ENCODE data around the gene HMG20A. TPM values are rescaled to one million over a fixed set of nuclear protein-coding genes. Genes with fewer than 3 reads are reported as not detected.

The HMG20A gene
- polyA plus RNA-seq, 3 donors = 11.6 to 26.4 (median 17.7) TPM

DNA sequence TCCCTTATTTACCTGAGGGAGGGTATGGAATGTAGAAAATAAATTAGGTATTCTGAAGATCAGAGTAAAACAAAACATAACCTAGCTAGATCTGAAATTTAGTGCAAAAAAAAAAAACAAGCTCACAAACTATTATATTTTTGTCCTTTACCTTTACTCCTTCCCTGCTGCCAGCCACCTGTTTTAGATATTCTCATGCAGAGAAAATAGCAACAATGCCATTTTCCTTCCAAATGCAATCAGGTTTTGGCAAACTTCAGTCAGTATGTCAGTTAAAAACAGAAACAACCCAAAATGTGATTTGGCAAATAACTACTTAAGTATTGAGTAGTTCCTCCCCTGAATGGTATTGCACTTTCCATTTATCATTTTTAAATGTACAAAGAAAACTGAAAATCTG, 36.6 kb upstream of the HMG20A start:
- Mint-ChIP-seq H3K4me1 (peaks cover 31% of the 10 kb centered on the region), H3K9me3 (peaks cover 0 to 1% (median 0%) of the 10 kb centered on the region in 7 donors), H3K27me3 (ENCODE audit: low read depth in 3 of 3) (peaks cover 0 to 3% (median 0%) of the 10 kb centered on the region in 3 donors), H3K27ac (no peak overlapping the region), H3K4me3 (no peak overlapping the region), H3K36me3 (no peaks in the 10 kb centered on the region)
- Histone ChIP-seq H3K4me3 (replicated peaks in 1 of 3; ENCODE audit: low read depth in 2 of 3, low read length in 3 of 3) (no peak overlapping the region), H3K27me3 (ENCODE audit: control insufficient read depth in 2 of 2, insufficient read depth in 2 of 2, low read length in 2 of 2) (no peaks in the 10 kb centered on the region), H3K4me2 (replicated peaks; ENCODE audit: extremely low read depth, low read length, poor library complexity, severe bottlenecking) (no peak overlapping the region), H2AFZ (ENCODE audit: insufficient read depth, low read depth, low read length, poor library complexity, severe bottlenecking) (no peak overlapping the region), H3K27ac (ENCODE audit: low read depth in 1 of 2, low read length in 2 of 2) (no peak overlapping the region), H3K36me3 (replicated peaks in 1 of 2; ENCODE audit: control insufficient read depth in 1 of 2, insufficient read depth in 2 of 2, low read length in 2 of 2) (no peaks in the 10 kb centered on the region), H3K79me2 (ENCODE audit: insufficient read depth, low read length) (no peaks in the 10 kb centered on the region), H3K4me1 (ENCODE audit: control insufficient read depth in 1 of 2, insufficient read depth in 2 of 2, low read length in 2 of 2) (peaks cover 5 to 16% of the 10 kb centered on the region in 2 donors), H3K9ac (ENCODE audit: insufficient read depth, low read length, poor library complexity, severe bottlenecking) (no peak overlapping the region), H3K9me3 (replicated peaks in 1 of 2; ENCODE audit: control insufficient read depth in 1 of 2, insufficient read depth in 1 of 2, low read length in 2 of 2) (no peaks in the 10 kb centered on the region), H4K20me1 (ENCODE audit: insufficient read depth, low read length) (peaks cover 4% of the 10 kb centered on the region)
- no peak for DNase-seq
- TF ChIP-seq, protein P1, sequence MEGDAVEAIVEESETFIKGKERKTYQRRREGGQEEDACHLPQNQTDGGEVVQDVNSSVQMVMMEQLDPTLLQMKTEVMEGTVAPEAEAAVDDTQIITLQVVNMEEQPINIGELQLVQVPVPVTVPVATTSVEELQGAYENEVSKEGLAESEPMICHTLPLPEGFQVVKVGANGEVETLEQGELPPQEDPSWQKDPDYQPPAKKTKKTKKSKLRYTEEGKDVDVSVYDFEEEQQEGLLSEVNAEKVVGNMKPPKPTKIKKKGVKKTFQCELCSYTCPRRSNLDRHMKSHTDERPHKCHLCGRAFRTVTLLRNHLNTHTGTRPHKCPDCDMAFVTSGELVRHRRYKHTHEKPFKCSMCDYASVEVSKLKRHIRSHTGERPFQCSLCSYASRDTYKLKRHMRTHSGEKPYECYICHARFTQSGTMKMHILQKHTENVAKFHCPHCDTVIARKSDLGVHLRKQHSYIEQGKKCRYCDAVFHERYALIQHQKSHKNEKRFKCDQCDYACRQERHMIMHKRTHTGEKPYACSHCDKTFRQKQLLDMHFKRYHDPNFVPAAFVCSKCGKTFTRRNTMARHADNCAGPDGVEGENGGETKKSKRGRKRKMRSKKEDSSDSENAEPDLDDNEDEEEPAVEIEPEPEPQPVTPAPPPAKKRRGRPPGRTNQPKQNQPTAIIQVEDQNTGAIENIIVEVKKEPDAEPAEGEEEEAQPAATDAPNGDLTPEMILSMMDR (IDR thresholded peaks at IDR 0.05) = no peak
- intact Hi-C loops (cut with micrococcal nuclease) = no loop called here

DNA sequence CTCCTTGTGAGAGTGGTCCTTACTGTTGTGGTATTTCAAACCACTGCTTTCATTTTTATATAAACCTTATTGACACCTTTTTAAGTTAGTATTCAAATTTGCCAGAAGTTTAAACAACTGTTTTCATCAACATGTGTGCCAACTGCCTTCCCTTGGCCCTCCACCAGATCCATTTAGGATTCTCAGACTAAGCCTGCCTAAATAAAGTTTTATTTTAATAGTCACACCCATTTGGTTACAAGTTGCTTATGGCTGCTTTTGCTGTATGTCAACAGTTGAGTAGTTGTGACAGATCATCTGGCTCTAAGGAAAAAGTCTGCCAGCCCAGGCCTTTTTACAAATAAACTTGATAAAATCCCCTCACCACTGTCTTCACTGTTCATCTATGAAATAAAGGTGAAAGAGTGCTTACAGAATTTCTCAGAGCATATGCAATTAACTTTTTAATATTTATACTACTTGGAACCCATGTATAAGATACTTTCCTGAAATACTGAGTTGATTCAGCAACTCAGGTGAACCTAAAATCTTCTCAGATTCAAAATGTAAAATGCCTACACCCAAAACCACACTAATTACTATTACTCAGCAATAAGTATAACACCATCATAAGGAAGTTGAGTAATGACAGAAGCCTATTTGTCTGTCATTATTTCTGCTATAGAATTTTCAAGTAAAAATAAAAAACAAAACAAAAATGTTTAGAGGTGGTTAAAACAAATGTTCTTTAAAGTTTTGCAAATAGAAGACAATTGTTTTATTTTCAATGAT, 35.9 kb upstream of the HMG20A start:
- DNase-seq = peak in 2 of 3 donors; percentile 2 to 5
- intact Hi-C loops (cut with micrococcal nuclease) = no loop called here
- H3K27ac ChIP-seq (ENCODE audit: low read depth in 1 of 2, low read length in 2 of 2) = no peak overlapping the region
- H3K4me3 ChIP-seq (replicated peaks in 1 of 3; ENCODE audit: low read depth in 2 of 3, low read length in 3 of 3) = no peak overlapping the region
- peaks cover 0 to 3% (median 0%) of the 10 kb centered on the region in 3 donors for H3K27me3 Mint-ChIP-seq (ENCODE audit: low read depth in 3 of 3)
- no peak overlapping the region for H2AFZ ChIP-seq (ENCODE audit: insufficient read depth, low read depth, low read length, poor library complexity, severe bottlenecking)
- H3K4me1 ChIP-seq (ENCODE audit: control insufficient read depth in 1 of 2, insufficient read depth in 2 of 2, low read length in 2 of 2) = peaks cover 5 to 16% of the 10 kb centered on the region in 2 donors
- TF ChIP-seq, protein P1 (IDR thresholded peaks at IDR 0.05) = no peak
- no peaks in the 10 kb centered on the region for H3K36me3 Mint-ChIP-seq
- H3K9me3 ChIP-seq (replicated peaks in 1 of 2; ENCODE audit: control insufficient read depth in 1 of 2, insufficient read depth in 1 of 2, low read length in 2 of 2) = no peaks in the 10 kb centered on the region
- peaks cover 4% of the 10 kb centered on the region for H4K20me1 ChIP-seq (ENCODE audit: insufficient read depth, low read length)
- no peak overlapping the region for H3K4me3 Mint-ChIP-seq
- H3K4me1 Mint-ChIP-seq = peaks cover 31% of the 10 kb centered on the region
- peak overlapping the region in 1 of 7 donors; percentile 13 for H3K27ac Mint-ChIP-seq
- H3K9me3 Mint-ChIP-seq = peaks cover 0 to 1% (median 0%) of the 10 kb centered on the region in 7 donors
- H3K36me3 ChIP-seq (replicated peaks in 1 of 2; ENCODE audit: control insufficient read depth in 1 of 2, insufficient read depth in 2 of 2, low read length in 2 of 2) = no peaks in the 10 kb centered on the region
- no peak overlapping the region for H3K4me2 ChIP-seq (replicated peaks; ENCODE audit: extremely low read depth, low read length, poor library complexity, severe bottlenecking)
- H3K27me3 ChIP-seq (ENCODE audit: control insufficient read depth in 2 of 2, insufficient read depth in 2 of 2, low read length in 2 of 2) = no peaks in the 10 kb centered on the region
- H3K79me2 ChIP-seq (ENCODE audit: insufficient read depth, low read length) = no peaks in the 10 kb centered on the region
- H3K9ac ChIP-seq (ENCODE audit: insufficient read depth, low read length, poor library complexity, severe bottlenecking) = no peak overlapping the region

Measured in CD14-positive monocyte (primary cell).